Liver (tissue), 3 donors: ENCODE results near the gene THBS3.
"Not testable (repeated sequence)": the region's sequence is repeated elsewhere in the genome, so short reads cannot be mapped to it uniquely, and the experiment has no call there.

Source experiments
- MAX ChIP-seq: IDR thresholded peaks from 2 replicates; pipeline ENCODE4 v1.6.1; 2016; ENCODE audit warnings: antibody characterized with exemption
- RAD21 ChIP-seq, 2 donors: IDR thresholded peaks; 2 replicates each; pipeline ENCODE4 v1.6.1; 2016; ENCODE audit warnings: antibody characterized with exemption in 2 of 2, mild to moderate bottlenecking in 2 of 2
- TAF1 ChIP-seq: conservative IDR thresholded peaks from 2 replicates; pipeline ENCODE4 v1.6.1; 2016; ENCODE audit warnings: antibody characterized with exemption, mild to moderate bottlenecking
- YY1 ChIP-seq: IDR thresholded peaks from 2 replicates; pipeline ENCODE4 v1.6.1; 2016; ENCODE audit warnings: antibody characterized with exemption, mild to moderate bottlenecking
- TF ChIP-seq, protein P1 (sequence below): IDR thresholded peaks from 2 replicates; pipeline ENCODE4 v1.6.1; 2016; ENCODE audit warnings: antibody characterized with exemption, mild to moderate bottlenecking
- TF ChIP-seq, protein P2 (sequence below): fragments of 150-350 bp; IDR thresholded peaks from 2 replicates; pipeline ENCODE4 v1.5.1; 2017; ENCODE audit warnings: improper control_type of control experiment, low read depth, low read length; ENCODE audit not compliant: missing input control
- TF ChIP-seq, protein P3 (sequence below): IDR thresholded peaks from 2 replicates; pipeline ENCODE4 v1.6.1; 2016; ENCODE audit warnings: antibody characterized with exemption
- donor health status: healthy.
- donor health status: healthy.

DNA sequence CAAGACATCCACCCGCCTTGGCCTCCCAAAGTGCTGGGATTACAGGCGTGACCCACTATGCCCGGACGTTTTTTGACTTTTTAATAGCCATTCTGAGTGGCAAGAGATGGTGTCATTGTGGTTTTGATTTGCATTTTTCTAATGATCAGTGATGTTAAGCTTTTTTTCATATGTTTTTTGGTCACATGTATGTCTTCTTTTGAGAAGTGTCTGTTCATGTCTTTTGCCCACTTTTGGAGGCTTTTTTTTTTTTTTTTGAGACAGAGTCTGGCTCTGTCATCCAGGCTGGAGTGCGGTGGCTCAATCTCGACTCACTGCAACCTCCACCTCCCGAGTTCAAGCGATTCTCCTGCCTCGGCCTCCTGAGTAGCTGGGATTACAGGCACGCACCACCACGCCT, 43.1 kb downstream of the THBS3 start:
- TF ChIP-seq, protein P1, sequence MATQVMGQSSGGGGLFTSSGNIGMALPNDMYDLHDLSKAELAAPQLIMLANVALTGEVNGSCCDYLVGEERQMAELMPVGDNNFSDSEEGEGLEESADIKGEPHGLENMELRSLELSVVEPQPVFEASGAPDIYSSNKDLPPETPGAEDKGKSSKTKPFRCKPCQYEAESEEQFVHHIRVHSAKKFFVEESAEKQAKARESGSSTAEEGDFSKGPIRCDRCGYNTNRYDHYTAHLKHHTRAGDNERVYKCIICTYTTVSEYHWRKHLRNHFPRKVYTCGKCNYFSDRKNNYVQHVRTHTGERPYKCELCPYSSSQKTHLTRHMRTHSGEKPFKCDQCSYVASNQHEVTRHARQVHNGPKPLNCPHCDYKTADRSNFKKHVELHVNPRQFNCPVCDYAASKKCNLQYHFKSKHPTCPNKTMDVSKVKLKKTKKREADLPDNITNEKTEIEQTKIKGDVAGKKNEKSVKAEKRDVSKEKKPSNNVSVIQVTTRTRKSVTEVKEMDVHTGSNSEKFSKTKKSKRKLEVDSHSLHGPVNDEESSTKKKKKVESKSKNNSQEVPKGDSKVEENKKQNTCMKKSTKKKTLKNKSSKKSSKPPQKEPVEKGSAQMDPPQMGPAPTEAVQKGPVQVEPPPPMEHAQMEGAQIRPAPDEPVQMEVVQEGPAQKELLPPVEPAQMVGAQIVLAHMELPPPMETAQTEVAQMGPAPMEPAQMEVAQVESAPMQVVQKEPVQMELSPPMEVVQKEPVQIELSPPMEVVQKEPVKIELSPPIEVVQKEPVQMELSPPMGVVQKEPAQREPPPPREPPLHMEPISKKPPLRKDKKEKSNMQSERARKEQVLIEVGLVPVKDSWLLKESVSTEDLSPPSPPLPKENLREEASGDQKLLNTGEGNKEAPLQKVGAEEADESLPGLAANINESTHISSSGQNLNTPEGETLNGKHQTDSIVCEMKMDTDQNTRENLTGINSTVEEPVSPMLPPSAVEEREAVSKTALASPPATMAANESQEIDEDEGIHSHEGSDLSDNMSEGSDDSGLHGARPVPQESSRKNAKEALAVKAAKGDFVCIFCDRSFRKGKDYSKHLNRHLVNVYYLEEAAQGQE, result not testable (repeated sequence)
- TF ChIP-seq, protein P2, sequence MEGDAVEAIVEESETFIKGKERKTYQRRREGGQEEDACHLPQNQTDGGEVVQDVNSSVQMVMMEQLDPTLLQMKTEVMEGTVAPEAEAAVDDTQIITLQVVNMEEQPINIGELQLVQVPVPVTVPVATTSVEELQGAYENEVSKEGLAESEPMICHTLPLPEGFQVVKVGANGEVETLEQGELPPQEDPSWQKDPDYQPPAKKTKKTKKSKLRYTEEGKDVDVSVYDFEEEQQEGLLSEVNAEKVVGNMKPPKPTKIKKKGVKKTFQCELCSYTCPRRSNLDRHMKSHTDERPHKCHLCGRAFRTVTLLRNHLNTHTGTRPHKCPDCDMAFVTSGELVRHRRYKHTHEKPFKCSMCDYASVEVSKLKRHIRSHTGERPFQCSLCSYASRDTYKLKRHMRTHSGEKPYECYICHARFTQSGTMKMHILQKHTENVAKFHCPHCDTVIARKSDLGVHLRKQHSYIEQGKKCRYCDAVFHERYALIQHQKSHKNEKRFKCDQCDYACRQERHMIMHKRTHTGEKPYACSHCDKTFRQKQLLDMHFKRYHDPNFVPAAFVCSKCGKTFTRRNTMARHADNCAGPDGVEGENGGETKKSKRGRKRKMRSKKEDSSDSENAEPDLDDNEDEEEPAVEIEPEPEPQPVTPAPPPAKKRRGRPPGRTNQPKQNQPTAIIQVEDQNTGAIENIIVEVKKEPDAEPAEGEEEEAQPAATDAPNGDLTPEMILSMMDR, result not testable (repeated sequence)
- TF ChIP-seq RAD21 (IDR thresholded peaks at IDR 0.05); MAX; TAF1; YY1: not testable (repeated sequence)
- TF ChIP-seq, protein P3, sequence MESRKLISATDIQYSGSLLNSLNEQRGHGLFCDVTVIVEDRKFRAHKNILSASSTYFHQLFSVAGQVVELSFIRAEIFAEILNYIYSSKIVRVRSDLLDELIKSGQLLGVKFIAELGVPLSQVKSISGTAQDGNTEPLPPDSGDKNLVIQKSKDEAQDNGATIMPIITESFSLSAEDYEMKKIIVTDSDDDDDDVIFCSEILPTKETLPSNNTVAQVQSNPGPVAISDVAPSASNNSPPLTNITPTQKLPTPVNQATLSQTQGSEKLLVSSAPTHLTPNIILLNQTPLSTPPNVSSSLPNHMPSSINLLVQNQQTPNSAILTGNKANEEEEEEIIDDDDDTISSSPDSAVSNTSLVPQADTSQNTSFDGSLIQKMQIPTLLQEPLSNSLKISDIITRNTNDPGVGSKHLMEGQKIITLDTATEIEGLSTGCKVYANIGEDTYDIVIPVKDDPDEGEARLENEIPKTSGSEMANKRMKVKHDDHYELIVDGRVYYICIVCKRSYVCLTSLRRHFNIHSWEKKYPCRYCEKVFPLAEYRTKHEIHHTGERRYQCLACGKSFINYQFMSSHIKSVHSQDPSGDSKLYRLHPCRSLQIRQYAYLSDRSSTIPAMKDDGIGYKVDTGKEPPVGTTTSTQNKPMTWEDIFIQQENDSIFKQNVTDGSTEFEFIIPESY, result not testable (repeated sequence)
